ENCODE data around the gene SLC4A9.
"Not testable (repeated sequence)": the region's sequence is repeated elsewhere in the genome, so short reads cannot be mapped to it uniquely, and the experiment has no call there.

The SLC4A9 gene

DNA sequence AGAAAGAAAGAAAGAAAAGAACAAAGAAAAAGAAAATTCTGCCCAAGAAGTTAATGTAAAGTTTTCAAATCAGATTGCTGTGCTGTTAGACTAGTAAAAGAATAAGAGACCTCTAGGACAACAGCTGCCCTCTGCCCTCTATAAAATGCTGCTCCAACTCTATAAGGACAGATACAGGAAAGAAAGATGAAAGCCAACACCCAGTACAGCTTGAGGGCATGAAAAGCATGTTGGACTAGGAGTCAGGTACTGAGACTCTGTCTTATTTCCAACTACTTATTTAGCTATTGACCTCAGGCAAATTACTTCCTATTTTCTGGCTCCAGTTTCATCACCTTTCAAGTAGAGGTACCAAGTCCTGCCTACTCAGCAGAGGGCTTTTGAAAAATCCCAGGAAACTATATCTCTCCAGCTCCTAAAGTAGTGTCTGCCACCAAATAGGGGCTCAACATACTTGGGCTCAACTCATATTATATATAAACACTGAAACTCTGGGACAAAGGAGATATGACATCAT, 19.3 kb upstream of the SLC4A9 start:
- DNase-seq: no peak

DNA sequence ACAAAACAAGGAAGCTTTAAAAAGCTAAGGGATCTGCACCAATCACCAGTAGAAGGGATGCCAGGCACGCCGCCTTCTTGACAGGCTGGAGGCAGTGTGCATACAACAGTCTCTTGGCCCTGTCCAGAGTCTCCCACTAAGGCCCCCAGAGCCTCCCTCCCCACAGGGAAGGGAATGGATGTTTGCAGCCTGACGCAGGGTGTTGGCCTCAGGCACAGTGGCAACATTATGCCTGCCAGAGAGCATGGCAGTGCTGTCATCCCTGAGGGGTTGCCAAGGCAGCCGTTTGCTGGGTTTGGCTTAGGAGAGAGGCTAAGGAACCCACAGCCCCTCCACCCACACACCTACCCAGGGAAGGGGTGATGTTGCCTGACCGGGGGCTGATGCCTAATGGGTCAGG, 18.4 kb upstream of the SLC4A9 start:
- no peak for DNase-seq

DNA sequence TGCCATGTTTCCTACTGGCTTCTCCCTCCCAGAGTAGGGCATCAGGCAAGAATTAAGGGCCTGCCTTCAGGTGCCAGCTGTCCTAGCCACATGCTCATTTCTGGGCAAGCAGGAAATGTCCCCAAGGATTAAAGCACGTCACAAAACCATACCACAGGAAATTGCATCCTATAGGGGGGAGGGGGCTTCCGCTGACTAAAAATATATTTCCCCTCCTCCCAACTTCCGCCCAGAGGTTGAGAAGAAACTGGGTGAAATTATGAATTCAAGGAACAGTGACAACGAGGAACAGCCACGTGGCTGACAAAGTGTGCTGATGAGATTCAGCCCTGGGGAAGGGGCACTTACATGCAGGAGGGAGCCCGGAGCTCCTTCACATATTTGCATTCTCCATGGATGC, 17.7 kb upstream of the SLC4A9 start:
- no peak for DNase-seq

DNA sequence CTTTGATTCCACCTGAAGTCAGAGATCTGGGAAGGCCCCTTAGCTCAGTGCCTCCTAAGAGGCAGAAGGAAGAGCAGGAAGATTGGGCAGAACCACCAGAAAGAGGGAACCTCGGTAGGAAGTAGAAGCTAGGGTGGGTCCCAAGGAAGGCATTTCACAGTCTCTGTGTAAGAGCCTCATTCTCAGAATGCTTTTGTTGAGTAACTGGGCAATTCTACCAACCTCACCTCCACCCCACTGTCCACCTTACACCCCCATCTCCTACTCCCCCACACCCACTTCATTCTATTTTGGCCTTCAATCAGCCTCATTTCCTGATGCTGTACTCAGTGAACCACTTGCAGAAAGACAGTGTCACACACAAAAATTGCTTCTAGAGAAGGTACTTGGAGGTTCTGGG, 17.1 kb upstream of the SLC4A9 start:
- no peak for DNase-seq

DNA sequence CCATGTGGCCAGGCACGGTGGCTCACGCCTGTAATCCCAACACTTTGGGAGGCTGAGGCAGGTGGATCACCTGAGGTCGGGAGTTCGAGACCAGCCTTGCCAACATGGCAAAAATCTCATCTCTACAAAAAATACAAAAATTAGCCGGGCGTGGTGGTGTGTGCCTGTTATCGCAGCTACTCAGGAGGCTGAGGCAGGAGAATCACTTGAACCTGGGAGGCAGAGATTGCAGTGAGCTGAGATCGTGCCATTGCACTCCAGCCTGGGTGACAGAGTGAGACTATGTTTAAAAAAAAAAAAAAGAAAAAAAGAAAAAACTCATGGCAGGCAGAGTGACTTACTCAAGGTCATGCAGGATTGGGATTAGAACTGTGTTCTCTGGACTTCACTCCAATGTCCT, 16.1 kb upstream of the SLC4A9 start:
- DNase-seq: not testable (repeated sequence)

DNA sequence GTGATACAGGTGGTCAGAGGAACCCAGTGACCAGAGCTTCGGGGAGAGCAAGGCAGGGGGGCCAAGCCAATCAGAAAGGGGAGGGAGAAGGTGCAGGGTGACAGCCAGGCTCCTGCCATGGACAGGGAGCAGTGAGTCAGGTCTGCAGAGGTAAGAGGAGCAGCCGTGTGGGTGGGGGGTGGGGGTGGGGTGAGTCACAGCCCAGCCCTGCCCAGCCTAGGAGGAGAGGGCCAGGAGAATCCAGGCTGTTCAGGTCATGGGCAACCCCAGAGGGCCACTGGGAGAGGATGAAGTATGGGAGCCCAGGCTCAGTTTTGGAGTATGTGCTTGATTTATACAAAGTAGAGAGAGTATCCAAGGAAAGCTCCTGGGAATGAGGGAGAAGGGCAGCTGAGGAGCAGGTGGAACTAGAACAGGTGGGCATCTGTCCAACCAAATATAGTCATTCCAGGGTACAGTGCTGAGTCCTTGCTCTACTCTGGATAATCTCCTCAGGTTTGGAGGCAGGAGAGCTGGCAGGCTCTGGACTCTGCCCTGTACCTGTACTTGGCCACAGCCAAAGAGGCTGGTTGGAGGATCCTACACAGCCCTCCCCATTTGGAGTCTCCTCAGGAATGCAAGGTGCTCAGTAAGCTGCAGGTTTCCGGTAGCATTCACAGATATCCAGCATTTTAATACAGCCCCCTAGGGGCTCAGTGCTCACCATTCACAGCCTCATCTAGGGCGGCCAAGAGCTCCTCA, 15.1 kb upstream of the SLC4A9 start:
- peak; percentile 67 for DNase-seq

DNA sequence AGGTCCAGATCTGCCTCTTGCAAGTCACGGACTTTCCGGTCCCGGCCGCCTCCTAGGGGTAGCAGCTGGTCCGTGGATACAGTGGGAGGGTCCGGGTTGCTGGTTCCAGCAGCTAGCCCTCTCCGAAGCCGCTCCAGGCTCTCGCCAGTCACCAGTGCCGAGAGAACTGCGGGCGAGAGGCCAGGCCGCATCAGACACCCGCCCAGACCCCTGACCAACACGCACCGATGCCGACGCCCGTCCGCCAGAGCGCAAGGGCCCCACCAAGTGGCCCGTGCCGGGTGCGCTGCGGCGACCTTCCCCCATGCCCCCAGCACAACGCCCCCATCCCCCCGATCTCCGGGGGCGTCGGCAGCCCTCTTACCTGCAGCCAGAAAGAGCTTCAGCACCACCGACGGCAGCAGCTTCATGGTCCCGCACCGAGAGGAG, 14.1 kb upstream of the SLC4A9 start:
- peak; percentile 52 for DNase-seq

DNA sequence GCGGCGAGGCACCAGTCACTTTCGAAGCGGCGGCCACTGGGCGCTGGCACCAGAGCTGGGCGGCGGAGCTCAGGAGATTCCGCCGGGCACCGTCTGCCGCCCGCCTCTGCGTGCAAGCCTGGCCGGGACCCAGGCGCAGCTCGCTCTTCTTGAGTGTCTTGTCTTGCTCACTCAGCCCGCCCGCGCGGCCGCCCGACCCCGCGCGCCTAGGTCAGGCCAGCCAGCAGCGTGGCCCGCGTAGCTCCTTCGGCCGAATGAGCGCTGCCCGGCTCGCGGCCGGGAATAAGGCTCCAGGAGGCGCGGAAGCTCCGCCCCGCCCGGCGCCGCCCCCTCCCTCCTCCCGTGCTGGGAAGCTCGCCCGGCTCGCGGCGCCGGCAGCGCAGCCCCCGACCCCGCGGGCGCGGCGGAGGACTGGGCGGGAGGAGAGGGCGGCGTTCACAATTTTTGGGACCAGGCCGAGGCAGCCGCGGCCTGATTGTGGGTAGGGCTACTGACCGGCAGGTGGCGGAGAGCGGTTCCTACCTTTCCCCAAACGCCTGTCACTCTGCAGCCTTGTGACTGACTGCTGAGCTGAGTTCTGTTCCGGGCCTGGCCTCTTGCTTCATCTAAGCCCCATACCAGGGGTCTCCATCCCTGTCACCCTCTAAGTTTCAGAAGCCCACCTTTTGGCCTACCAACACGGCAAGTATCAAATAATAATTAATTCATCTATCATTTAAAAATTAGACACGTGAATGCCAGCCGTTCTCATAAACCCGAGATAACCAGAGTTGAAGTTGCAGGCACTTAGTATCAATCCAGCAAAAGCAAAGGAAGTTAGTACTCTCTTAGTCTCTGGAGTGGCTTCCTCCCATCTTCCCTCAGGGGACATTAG, 13.4 kb upstream of the SLC4A9 start, which contains the start of gene HBEGF:
Gene HBEGF, minus strand, starts transcription at position 256 of the 874 bp plus-strand sequence. CDS start 275 bp downstream, outside the sequence.
- DNase-seq: peak; percentile 91

DNA sequence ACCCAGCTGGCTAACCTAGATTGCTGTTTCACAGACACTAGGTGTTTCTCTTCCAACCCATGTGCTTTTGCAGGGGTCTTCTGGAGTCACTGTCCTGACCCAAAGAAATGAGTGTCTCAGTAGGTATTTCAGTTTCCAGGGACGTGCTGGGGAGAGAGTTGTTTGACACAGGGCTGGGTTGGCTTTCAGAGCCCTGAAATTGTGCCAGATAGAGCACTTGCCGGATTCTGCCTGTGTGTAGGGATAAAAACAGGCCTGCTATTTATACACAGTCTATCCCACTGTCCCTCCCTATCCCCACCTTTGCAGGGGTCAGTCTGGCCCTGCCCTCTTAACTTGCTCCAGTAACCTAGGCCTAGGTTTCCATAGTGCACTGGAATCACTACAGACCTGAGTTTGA, 12.6 kb upstream of the SLC4A9 start:
- DNase-seq: no peak

DNA sequence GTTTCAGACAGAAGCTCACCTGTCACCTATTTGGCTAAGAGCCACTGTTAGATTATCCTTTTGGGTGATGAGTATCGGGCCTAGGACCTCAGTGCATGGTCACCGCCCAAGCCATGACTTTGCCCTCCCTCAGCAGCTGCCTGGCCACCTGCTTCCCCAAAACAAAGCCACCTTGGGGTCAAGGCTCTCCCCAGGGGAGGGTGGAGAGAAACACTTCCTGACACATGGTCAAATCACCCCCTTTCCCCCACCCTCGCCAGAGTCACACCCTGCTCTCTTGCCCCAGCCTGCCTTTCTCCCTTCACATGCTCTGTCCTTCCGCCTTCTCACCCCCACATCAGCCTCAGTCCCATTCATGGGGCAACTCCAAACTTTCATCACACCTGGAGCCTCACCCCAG, 11.9 kb upstream of the SLC4A9 start:
- DNase-seq: no peak

DNA sequence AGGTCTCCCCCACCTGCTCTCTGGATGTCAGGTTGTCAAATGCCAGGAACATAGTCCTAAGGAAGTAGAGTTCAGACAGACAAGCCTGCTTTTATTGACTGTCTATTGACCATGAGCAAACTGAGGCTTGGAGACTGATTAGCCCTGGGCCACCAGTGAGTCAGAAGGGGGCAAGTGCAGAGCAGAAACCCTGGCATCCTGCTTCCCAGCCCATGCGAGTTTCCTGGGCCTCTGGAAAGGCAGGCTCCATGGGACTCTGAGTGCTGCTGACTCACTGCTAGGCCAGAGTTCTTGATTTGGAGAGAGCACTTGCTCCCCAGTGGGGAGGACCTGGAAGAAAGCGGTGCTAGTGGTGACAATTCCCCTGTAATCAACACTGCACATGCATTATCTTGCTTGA, 10.8 kb upstream of the SLC4A9 start:
- DNase-seq: peak; percentile 57

DNA sequence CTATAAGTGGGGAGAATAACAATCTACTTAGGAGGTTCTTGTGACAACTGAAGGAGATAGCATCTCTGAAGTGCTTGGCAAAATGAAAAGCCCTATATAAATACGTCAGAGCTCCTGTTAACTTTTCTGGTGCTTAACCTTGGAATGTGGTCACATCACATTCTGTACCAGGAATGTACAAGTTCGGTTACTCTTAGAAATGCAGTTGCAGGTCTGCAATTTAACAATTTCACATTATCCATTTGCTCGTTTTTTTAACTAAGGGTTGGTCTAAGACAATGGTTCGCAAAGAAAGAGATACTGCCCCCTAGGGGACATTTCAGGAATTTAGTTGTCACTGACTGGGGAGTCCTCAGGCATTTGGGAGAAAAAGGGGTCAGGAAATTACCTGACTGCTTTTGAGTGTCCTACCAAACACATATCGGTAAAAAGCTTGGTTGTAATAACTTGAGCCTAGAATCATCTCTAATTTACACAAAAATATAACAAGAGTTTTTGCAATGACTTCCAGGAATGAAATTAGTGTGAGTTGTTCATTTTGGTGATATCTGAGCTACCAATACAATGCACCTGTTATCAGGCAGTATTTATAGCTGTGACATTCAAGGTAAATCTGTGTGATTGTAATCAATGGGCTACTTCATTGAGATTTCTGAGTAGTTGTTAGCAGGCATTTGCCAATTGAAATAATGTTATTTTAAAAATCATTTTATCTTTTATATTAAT, 8.2 kb upstream of the SLC4A9 start:
- no peak for DNase-seq

DNA sequence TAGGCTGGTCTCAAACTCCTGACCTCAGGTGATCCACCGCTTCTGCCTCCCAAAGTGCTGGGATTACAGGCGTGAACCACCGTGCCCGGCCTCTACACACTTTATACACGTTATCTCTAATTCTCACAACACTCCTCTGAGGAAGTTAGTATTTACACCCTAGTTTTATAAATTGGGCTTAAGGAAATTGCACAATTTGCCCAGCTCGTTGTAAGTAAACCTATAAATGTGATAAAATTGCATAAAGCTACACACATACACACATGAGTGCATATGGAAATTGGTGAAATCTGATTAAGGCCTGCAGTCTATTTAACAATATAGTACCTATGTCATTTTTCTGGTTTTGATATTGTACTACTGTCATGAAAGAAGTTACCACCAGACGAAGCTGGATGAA, 4.4 kb upstream of the SLC4A9 start:
- no peak for DNase-seq

DNA sequence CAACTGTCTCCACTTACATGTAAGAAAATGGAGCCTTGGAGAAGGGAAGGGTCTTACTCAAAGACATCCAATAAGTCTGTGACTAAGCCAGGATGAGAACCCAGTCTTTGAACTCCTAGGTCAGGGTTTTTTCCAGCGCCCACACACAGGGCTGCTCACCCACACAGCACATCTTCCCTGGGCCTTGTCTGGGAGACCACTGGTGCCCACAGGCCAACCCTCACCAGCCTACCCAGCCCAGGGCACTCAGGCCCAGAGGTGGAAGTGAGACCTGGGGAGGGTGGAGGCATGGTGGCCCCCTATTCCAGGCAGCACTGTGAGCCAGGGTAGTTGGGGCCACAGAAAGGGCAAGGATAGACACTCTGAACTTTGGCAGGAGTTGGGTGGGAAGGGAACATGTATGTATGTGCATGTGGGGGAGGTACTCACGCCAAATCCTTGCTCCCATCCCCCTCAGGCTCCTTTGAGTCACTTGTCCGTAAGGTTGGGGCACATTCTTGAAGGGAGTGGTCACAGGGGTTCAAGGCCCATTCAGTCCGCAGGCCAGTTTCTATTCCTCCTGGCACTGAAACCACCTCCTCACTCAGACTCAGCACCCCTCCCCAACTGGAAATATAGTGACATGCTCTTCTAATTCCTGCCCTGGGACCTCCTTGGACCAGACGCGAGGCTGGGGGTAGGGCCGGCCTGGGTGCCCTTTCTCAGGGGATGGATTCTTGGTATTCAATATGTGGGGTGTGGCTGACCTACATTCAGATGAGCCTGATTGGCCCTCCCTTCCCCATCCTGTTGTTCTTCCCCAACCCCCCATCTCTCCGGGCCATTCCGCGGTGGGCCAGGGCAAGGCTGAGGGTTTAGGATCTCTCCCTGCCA, 2.9 kb upstream of the SLC4A9 start:
- DNase-seq: no peak

DNA sequence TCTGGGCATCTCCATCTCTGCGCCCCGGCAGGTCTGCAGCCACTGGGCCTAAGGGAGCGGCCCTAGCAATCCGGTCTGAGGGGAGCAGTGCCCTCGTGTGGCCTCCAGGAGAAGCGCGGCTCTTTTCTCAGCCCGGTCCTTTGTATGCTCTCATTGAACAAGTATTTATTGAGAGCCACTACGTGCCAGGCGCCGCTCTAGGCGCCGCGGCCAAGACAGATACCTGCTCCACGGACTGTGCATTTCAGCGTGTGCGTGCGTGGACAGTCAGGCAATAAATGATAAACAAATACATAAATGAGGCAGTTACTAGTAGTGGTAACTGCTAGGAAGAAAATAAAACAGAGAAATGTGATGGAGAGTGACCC, 2.3 kb upstream of the SLC4A9 start:
- peak; percentile 81 for DNase-seq

DNA sequence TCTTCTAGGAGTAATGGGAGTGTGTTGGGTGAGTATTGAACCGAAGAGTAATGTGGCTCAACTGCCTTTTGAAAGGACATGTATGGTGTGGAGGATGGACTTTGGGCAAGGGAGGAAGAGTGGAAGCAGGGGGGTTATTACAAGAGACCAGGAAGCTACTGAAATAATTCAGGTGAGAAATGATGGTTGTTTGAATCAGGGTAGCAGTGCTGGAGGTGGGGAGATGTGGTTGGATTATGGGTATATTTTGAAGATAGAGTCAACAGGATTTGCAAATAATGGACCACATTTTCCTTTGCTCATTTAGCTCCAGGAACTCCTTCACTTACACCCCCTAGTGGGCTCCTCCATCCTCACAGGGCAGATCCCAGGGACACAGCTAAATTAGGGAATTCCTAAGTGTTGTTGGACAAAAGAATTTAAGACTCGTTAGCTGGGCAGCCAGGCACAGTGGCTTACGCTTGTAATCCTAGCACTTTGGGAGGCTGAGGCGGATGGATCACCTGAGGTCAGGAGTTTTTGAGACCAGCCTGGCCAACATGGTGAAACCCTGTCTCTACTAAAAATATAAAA, 1.2 kb upstream of the SLC4A9 start:
- peak; percentile 45 for DNase-seq

DNA sequence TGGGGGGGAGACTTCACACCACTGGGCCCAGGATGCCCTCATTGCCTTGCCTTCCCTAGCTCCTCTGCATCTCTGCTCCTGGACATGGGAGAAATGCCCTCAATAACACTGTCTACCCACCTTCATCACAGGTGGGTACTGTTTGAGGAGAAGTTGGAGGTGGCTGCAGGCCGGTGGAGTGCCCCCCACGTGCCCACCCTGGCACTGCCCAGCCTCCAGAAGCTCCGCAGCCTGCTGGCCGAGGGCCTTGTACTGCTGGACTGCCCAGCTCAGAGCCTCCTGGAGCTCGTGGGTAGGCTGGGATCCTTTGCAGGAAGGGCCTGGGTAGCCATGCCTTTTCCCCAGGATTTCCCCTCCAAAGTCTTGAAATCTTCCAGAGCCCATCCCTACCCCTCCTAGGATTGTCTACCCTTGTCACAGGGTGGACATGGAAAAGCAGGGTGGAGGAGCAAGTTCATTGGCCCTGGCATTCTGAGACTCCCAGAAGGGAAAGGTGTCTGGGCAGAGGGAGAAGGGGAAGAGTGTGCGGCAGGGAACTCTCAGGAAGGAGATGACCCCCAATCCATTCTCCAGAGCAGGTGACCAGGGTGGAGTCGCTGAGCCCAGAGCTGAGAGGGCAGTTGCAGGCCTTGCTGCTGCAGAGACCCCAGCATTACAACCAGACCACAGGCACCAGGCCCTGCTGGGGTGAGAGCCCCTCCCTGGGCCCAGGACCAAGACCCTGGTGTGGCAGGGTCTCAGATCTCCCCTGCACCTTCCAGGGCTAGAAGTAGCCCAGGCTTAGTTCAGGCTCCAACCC, 886 bp downstream of the SLC4A9 start:
- DNase-seq: no peak

DNA sequence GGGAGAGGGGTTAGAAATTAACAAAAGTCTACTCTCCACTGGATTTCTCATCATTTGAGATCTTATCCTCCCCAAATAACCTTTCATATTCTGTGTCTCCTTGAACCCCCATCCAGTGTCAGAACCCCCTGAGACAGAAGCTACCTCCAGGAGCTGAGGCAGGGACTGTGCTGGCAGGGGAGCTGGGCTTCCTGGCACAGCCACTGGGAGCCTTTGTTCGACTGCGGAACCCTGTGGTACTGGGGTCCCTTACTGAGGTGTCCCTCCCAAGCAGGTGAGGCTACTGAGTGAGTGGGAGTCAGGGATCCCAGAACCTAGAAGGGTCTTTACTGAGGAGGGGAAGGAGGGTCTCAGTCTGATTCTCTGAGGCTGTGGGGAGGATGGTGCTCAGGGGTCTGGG, 1.9 kb downstream of the SLC4A9 start:
- no peak for DNase-seq

DNA sequence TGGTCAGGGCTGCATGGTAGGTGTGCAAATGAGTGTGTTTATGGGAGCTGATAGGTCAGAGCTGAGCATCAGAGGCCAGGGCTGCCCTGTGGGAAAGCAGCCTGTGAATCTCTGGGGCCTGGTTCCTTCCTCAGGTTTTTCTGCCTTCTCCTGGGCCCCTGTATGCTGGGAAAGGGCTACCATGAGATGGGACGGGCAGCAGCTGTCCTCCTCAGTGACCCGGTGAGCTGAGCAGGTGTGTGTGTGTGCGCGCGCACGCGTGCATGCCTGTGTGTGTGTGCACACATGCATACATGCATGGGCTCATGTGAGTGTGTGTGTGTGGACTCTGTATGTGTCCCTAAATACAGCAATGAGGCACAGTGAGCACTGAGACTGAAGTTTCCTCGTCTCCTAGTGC, 2.3 kb downstream of the SLC4A9 start:
- no peak for DNase-seq

DNA sequence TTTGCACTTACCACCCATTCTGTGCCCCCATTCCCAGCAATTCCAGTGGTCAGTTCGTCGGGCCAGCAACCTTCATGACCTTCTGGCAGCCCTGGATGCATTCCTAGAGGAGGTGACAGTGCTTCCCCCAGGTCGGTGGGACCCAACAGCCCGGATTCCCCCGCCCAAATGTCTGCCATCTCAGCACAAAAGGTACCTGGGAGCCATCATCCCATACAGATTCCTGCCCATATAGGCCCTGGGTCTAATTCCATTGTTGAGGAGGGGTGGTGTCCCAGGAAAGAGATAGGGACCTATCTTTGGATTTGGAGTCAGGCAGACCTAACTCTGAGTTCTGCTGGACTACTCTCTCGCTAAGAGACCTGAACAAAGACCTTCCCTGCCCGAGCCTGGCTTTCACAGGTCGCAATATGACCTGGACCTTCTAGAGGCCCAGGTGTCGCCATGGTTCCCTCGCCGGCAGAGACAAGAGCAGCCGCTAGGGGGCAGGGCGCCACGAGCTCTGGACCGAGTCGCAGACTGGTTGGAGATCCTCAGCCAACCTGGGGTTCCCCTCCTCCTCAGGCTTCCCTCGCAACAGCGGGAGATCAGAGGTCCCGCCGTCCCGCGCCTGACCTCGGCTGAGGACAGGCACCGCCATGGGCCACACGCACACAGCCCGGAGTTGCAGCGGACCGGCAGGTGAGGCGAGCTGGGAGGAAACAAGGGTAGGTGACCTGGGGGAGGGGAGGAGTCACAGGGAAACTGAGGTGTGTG, 3.1 kb downstream of the SLC4A9 start:
- peak; percentile 53 for DNase-seq

Measured in NCI-H226 (cell line).